ENCODE results near the gene GANC. TPM values are rescaled to one million over a fixed set of nuclear protein-coding genes. Genes with fewer than 3 reads are reported as not detected.

GANC gene
- total RNA-seq, 1 experiment from 2014 or later, result 15.8 TPM

DNA sequence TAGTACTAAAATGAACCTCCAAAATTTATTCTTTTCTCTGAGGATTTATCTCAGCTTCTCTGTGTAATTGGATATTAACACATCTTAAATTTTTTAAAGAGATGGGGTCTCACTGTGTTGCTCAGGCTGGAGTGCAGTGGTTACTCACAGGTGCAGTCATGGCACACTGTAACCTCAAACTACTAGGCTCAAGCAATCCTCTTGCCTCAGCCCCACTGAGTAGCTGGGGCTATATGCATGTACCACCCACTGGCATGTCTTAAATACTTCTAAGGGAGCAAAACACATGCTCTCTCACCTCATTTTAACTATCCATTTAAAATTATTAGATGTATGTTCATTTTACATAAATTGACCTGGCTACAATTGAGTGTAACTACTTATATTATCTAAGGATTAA is 11.6 kb downstream of the GANC start:
- no peak overlapping the region for H3K27ac Mint-ChIP-seq
- no peak overlapping the region for H3K4me3 Mint-ChIP-seq
- Histone ChIP-seq H3K79me1 (ENCODE audit: insufficient read depth, low read depth, low read length, poor library complexity, severe bottlenecking) (no peaks in the 10 kb centered on the region), H3K23me2 (ENCODE audit: insufficient read length, low read depth, low read length, poor library complexity, severe bottlenecking) (no peaks in the 10 kb centered on the region), H3K4ac (ENCODE audit: low read depth, low read length) (no peak overlapping the region), H4K8ac (replicated peaks; ENCODE audit: insufficient read length, low read depth, low read length) (no peak overlapping the region), H3K4me1 (ENCODE audit: insufficient read depth, low read length) (no peaks in the 10 kb centered on the region), H2BK120ac (ENCODE audit: low read depth, low read length, poor library complexity, severe bottlenecking) (no peak overlapping the region), H2BK12ac (ENCODE audit: insufficient read length, low read depth, low read length) (no peak overlapping the region), H3K27ac (ENCODE audit: insufficient read length, low read depth, low read length) (no peak overlapping the region), H3T11ph (ENCODE audit: low read length) (no peak overlapping the region), H4K20me1 (ENCODE audit: control insufficient read depth, insufficient read depth, insufficient read length) (no peaks in the 10 kb centered on the region), H3K14ac (ENCODE audit: insufficient read depth, low read length) (no peak overlapping the region), H3K18ac (ENCODE audit: insufficient read length, low read depth, low read length) (no peak overlapping the region), H2AK5ac (ENCODE audit: insufficient read length, low read length) (no peak overlapping the region), H3K4me2 (ENCODE audit: insufficient read depth, insufficient read length, low read length) (no peak overlapping the region), H3K9me3 (ENCODE audit: control insufficient read depth, low read depth, low read length) (no peaks in the 10 kb centered on the region), H2BK5ac (ENCODE audit: insufficient read length, low read length) (no peak overlapping the region), H2AFZ (ENCODE audit: low read length) (no peak overlapping the region), H3K79me2 (ENCODE audit: insufficient read depth, low read length) (no peaks in the 10 kb centered on the region; the same call in 1 of the 2 replicates), H2BK20ac (ENCODE audit: low read depth, low read length, poor library complexity, severe bottlenecking) (no peak overlapping the region), H3K9ac (ENCODE audit: extremely low read depth, insufficient read length, low read length) (no peak overlapping the region), H3K23ac (ENCODE audit: insufficient read length, low read depth, low read length) (no peak overlapping the region), H3K27me3 (ENCODE audit: insufficient read depth, low read length) (no peaks in the 10 kb centered on the region), H3K56ac (ENCODE audit: insufficient read length, low read depth, low read length) (no peak overlapping the region), H4K91ac (ENCODE audit: insufficient read length, low read depth, low read length) (no peak overlapping the region), H4K5ac (ENCODE audit: insufficient read length, low read depth, low read length) (no peak overlapping the region), H2BK15ac (ENCODE audit: low read depth, low read length) (no peak overlapping the region)
- no peaks in the 10 kb centered on the region for H3K36me3 Mint-ChIP-seq (ENCODE audit: insufficient read depth in 1 of 3, low read depth in 3 of 3)
- no peaks in the 10 kb centered on the region for H3K9me3 Mint-ChIP-seq
- no peaks in the 10 kb centered on the region; the same call in 1 of the 2 replicates for H3K27me3 Mint-ChIP-seq (ENCODE audit: low read depth)
- peaks cover 3 to 4% of the 10 kb centered on the region in 2 experiments; a peak in 2 of 4 replicates for H3K4me1 Mint-ChIP-seq
- DNase-seq, result no peak
- TF ChIP-seq, protein P1, sequence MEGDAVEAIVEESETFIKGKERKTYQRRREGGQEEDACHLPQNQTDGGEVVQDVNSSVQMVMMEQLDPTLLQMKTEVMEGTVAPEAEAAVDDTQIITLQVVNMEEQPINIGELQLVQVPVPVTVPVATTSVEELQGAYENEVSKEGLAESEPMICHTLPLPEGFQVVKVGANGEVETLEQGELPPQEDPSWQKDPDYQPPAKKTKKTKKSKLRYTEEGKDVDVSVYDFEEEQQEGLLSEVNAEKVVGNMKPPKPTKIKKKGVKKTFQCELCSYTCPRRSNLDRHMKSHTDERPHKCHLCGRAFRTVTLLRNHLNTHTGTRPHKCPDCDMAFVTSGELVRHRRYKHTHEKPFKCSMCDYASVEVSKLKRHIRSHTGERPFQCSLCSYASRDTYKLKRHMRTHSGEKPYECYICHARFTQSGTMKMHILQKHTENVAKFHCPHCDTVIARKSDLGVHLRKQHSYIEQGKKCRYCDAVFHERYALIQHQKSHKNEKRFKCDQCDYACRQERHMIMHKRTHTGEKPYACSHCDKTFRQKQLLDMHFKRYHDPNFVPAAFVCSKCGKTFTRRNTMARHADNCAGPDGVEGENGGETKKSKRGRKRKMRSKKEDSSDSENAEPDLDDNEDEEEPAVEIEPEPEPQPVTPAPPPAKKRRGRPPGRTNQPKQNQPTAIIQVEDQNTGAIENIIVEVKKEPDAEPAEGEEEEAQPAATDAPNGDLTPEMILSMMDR (conservative IDR thresholded peaks at IDR 0.05), result no peak
